ENCODE results near the gene PIGT.

The PIGT gene

DNA sequence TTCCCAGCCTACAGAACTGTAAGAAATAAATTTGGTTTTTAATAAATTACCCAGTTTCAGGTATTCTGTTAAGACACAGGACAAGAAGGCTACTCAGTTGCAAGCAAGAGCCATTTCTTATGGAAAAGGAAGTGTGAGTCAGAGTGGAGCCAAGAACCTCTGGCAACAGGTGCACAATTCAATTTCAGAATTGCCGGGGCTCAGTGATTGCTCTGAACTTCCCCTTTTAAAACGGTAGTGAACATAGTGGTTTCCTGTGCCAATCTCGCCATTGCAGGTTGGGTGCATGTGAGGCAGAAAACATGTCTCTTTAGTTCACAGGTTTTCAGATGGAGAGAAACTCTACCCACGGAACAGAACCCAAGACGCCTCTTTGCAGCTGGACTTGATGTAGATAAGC, 16.4 kb downstream of the PIGT start:
- no peak for DNase-seq

DNA sequence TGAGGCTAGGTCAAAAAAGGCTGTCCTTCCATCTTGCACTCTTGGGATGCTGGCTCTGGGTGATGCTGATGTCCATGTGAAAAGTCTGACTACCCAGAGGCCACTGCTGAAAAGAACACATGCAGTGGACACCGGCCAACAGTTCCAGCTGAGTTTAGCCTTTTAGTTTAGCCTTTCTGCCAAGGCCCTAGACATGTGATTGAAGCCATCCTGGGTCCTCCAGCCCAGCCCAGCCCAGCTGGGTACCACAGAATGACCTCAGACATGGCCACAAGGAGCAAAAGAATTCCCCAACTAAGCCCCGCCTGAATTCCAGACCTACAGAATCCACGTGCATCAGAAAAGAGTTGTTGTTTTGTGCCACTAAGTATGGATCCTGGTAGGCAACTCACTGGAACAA, 17.4 kb downstream of the PIGT start:
- DNase-seq, result no peak

DNA sequence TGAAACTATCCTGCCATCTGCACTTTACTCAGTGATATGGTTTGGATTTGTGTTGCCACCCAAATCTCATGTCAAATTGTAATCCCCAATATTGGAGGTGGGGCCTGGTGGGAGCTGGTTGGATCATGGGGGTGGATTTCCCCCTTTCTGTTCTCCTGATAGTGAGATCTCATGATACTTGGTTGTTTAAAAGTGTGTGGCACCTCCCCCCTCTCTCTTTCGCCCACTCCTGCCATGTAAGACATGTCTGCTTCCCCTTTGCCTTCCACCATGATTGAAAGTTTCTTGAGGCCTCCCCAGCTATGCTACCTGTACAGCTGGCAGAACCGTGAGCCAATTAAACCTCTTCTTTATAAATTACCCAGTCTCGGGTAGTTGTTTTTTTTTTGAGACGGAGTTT, 18.0 kb downstream of the PIGT start:
- no peak for DNase-seq

DNA sequence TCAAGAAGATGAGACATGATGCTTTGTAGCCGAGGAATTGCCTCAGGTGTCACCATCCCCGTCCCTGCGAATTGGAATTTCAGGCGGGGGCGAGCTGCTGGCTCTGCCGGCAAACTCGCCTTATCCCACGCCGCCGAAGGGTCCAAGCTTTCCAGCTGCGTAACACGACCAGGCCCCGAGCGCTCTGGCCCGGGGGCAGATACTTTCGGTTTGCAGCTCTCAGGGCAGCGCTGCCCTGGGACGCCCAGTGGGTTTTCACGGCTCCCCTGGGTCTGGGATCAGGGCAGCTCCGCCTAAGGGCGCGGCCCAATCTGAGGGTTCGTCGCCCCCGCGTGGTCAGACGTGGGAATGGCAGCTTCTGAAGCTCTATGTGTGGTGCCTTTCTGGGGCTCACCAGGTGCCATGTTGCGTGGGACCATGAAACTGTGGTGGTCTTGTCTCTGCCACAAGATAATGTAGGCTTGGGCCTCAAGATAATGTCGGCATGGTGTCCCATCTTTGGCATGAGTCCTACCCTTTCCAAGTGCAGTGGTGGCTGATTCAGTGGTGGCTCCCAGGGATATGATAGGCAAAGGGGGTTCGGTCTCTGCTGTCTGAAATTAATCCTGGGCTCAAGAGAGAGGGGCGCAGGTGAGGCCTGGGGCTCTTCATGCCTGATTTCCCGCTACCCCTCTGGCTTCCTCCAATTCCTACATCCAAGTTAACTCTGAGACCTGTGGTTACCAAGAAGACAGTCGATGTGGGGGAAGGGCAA, 21.0 kb downstream of the PIGT start:
- DNase-seq, result peak; percentile 82

DNA sequence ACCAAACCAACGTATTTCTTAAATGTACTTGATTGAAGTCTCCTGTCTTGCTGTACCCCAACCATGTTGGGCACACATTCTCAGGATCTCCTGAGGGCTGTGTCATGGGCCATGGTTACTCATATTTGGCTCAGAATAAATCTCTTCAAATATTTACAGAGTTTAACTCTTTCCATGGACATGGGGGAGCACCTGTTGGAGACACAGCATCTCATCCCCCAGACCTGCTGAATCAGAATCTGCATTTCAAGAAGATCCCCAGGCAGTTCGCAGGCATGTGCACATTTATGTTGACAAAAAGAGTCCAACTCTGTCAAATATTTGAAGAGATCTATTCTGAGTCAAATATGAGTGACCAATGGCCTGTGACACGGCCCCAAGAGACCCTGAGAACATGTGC, 24.5 kb downstream of the PIGT start:
- no peak for DNase-seq

DNA sequence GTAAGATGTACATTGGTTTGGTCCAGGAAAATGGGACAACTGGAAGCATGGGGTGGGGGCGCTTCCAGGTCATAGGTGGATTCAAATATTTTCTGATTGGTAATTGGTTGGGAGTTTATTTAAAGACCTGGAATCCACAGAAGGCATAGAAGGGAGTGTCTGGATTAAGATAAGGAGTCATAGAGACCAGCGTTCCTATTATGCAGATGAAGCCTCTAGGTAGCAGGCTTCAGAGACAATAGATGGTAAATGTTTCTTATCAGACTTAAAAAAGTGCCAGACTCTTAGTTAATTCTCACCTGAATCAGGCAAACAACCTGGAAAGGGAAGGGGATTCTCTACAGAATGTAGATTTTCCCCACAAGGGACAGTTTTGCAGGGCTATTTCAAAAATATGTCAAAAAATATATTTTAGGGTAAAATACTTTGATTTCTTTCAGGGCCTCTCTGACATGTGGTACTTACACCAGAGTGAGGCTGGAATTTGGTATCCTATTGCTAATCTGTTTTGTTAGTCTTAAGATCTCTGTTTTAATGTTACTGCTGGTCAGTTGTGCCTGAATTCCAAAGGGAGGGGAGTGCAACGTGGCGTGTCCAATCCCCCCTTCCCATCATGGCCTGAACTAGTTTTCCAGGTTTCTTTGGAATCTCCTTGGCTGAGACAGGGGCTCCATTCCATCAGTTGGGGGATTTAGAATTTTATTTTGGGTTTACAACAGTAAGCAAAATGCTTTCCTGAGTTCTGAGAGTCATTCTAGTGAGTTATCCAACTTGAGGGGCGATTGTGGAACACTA, 25.1 kb downstream of the PIGT start:
- DNase-seq, result no peak

DNA sequence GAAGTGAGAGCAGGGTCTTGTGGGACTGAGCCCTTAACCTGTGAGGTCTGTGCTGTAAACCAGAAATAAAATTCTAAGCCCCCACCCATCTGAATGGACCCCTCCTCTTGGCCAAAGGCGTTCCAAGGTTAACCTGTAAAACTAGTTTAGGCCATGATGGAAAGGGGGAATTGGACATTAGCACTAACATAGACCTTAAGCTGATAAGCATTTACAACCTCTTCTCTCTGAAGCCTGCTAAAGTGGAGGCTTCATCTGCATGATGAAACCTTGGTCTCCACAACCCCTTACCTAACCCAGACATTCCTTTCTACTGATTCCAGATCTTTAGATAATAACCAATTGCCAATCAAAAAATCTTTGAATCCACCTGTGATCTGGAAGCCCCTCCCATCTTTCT, 25.8 kb downstream of the PIGT start:
- no peak for DNase-seq

DNA sequence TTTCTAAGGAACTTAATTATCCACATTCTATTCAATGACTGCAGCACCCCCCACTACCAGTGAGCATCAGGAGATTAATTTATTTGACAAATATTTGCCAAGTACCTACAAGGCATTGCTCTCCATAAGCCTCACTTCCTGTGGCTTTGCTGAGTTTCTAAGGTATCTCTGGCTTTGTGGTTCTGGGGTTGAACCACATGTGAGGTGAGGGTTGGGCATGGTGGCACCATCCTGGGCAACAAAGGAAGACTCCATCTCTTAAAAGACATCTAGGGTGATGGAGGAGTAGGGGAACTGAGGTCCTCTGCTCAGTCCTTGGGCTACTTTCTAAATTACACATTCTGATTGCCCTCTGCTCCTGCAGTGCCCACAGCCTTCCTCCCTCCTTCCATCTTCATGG, 28.1 kb downstream of the PIGT start:
- DNase-seq, result no peak

DNA sequence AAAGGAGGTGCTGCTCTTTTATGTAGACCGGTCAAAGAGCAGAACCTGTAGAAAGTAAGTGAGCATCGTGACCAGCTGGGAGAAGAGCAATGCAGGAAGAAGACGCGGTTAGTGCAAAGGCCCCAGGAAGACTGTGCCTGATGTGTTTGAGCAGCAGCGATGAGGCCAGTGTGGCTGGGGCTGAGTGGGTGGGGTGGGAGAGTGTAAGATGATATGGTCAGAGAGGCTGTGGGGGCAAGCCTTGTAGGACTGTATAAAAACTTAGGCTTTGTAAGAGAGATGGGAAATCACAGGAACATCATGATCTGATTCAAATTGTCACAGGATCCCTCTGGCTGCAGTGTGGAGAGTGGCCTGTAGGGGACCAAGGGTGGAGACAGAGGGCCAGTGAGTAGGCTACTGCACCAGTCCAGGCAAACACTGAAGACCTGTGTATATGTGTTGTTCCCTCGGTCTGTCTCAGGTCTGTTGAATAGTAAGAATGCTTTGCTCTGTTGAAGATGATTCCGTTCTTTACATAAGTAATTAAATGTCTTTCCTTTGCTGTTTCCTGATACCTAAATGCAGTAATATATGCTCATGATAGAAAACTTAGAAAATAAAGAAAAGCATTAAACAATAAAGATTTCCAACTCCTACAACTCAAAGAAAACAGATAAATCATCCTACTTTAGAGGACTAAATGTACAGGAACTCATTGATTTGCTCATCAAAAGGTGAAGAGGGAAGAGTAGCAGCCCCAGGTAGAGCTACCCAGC, 30.0 kb downstream of the PIGT start:
- no peak for DNase-seq

DNA sequence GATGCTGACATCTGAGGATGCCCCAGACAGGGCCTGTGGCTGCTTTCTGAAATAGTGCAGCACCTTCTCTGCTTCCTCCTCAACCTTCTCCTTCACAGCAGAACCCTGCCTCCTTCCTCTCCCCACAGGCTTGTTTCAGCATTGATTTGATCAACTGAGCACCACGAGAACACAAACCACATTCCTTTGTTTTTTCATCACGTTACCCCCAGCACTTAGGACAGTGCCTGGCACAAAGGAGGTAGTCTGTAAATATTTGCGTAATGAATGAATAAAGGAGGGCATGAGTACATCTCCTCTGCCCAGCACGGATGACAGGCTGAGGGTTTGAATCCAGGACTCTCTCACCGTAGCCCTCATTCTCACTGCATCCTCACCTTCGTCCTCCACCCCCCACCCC, 32.3 kb downstream of the PIGT start:
- no peak for DNase-seq

DNA sequence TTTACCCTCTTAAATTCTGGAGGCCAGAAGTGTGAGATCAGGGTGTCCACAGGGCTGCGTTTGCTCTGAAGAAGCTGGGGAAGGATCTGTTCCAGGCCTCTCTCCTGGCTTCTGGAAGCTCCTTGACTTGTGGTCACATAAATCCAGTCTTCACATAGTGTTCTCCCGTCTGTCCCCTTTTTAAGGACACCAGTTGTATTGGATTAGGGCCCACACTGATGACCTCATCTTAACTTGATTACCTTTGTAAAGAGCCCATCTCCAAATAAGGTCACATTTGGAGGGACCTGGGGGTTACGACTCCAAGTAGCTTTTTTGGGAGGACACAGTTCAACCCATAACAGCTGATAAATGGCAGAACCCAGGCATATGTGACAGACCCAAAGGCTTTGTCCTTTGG, 33.6 kb downstream of the PIGT start:
- DNase-seq, result no peak

DNA sequence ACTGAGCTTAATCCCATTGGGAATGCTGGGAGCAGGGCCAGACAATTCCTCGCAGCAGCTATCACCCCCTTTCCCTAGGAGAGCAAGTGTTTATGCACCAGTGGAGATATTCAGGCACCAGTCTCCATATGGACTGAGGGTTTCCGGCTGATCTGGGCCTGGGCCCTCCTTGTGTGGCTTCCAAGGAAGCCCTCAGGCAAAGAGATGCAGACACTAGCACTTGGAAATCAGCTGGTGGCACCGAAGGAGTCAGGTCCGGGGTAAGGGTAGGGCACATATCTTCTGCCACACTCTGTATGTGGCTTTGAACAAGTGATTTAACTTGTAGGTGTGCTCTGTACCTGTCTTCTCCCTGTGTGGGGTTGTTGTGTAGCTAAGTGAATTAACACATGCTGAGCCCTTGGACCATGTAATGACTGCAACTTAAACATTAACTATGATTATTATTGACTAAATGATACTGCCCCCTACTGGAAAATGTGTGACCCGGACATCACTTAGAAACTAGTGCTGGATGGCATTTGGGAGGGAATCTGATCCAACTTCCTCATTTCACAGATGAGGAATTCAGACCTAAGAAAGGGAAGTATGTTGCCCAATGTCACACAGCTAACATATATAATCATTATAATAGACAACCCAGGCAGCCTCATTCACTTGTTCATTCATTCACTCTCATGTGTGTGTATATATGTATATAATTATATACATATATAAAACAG, 34.3 kb downstream of the PIGT start:
- no peak for DNase-seq

DNA sequence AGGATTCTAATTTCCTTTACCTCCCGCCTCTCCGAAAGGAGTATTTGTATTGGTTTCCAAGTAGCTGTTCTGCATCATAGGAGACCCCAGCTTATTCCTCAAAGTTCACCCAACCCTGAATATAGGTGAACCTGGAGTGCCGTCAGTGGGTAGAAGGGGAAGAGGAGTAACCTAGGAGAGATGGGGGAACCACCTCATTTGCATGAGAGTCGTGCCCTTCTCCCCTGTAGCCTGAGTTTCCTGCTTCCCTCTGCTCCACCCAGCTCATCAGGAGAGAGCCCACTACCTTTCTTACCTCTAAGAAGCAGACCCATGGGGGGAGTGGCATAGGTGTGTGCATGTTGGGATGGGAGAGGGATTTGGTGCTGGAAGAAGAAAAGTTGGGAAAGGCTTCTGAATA, 36.3 kb downstream of the PIGT start:
- DNase-seq, result no peak

DNA sequence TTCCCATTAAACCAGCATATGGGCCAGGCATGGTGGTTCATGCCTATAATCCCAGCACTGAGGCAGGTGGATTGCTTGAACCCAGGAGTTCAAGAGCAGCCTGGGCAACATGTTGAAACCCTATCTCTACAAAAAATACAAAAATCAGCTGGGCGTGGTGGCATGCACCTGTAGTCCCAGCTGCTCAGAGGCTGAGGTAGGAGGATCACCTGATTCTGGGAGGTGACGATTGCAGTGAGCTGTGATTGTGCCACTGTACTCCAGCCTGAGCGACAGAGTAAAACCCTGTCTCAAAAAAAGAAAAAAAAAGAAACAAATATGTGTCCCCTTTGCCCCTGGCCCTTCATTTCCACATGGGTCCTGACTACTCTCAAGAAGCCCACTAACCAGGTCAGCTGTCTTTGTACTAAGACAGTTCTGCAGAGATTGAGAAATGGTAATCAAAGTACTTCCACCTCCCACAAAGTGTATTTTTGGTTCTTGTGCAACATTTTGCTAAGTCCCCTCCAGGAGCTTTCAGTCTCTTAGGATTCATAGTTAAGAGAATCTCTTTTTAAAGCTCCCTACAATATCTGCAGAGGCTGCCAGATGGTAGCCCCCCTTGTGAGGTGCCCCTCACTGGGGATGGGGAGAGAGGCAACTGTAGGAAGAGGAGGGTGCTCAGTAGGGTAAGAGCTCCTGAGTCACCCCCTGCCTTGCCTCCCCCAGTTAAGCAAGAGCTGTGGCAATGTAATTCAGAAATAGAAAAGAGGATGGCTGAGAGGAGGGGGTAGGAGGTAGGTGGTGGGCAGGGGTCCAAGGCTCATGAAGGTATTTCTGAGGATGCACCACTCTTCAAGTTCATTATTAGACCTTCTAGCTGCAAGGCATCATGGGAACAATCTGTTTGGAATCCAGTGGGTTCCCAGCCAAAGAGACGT, 37.1 kb downstream of the PIGT start:
- no peak for DNase-seq

DNA sequence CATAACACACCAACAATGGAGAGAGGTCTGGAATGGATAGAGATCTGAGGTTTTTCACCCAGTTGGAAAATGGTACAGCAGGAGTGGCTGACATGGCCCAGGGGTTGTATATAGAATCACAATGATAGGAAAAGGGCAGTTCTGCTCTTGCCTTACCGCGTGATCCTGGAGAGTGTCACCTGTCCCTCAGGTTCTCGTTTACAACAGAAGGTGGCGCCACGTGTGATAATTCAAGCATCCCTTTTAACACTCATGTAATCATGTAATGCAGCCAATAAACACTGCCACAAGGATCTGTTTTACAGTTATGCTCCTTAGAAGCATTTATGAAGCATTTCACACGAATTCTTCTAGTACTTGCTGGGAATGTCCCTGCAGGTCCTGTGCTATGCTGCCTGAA, 40.7 kb downstream of the PIGT start:
- DNase-seq, result no peak

DNA sequence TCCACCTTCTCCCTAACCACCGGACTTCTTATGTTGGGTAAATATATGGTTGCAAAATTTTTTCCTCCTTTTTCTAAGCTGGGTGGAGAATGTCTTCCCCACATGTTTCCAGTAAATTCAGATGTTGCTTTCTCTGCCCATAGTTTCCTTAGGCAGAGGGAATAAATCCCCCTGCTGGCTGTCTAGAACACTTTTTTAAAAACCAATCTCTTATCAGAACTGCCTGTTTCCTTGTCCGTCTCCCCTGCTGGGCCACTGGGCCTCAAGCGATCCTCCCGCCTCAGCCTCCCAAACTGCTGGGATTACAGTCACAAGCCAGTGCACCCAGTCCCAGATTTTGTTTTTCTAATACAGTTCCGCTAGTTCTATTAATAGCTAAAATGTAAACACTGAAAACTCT, 43.7 kb downstream of the PIGT start:
- no peak for DNase-seq

DNA sequence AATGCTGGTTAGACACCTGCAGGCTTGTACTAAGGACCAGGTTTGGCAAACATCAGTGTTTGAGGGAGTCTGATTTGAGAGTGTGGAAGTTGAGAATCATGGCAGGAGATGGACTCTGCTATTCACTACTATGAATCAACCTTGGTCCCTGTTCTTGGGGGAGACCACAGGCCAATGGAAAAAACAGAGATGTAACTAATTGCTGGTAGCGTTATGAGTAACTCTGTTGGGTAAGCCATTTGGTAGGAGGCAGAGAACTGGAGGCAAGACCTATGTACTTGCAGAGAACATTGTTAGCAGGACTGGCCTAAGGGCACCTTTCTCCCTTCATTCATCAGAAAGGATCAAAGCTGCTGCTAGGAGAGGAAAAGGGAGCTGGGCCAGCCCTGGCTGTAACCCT, 45.3 kb downstream of the PIGT start:
- no peak for DNase-seq

DNA sequence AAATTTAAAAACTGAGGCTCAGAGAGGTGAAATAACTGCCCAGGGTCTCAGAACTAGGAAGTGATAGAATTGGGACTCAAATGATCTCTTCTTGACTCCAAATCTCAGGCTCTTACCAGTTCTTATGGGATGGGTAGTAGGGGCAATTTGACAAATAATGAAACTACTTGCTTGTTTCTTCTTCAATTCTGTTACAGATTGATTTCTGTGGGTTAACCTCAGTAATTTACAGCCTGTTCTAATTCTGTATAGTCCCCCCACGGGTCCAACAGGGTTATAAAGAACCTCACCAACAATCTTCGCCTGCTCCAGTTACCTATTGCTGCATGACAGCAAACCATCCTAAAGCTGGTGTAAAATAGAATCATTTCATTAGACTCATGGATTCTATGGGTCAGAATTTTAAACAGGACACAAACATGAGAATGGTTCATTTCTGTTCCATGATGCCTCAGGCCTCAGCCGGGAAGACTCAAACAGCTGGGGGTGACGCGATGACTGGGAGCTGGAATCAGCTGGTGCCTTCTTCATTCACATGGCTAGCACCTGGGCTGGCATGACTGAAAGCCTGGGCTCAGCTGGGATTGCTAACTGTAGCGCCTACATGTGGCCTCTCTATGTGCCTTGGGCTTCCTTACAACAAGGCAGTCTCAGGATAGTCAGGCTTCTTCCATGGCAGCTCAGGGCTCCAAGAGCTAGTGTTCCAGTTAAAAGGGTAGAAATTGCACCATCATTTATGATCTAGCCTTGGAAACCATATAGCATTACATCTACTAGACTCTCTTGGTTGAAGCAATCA, 47.0 kb downstream of the PIGT start:
- DNase-seq, result no peak

DNA sequence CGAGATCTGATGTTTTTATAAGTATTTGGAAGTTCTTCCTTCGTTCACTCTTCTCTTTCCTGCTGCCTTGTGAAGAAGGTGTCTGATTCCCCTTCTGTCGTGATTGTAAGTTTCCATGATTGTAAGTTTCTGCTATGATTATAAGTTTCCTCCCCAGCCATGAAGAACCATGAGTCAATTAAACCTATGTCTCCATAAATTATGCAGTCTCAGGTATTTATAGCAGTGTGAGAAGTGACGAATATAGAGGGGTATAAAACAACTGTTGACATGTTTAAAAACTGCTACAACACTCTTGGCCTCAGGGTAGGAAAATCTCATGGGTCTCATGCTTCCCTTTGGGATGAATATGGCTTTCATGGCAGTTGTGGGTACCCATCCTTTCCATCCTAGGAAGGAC, 47.8 kb downstream of the PIGT start:
- no peak for DNase-seq

DNA sequence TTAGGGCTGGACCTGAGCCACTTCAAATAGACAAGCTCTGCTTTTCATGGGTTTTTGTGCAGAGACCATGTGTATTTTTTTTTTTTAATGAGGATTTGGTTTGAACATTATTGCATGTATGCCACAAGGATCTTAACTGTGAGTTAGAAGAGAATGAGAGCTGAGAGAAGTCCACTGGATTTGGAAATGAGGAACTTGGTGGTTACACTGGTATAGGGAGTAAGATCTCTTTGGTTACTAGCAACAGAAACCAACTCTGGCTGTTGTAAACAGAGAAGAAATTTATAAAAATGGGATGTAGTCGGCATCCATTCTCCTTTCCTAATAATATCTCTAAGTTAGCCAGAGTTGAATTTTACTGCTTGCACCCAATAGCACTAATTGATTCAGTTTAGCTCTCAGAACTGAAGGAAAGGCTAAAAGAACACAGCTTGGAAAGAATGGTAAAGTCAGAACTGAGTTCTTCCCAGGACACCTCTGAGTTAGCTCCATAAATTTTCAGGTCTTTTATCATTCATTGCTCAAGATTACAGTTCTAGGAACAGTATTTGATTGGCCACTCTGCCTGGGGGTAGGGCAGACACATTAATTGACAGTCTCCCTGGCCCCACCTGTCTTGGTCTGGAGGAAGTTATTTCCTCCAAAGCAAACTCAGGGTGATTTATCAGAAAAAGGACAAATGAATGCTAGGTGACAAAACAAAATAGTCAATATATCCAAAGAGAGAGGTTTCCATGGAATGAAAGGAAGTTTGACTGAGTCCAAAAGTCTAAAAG, 49.7 kb downstream of the PIGT start:
- no peak for DNase-seq

Data from activated CD4-positive, alpha-beta T cell treated with anti-CD3 and anti-CD28 coated beads for 1 hour (primary cell).